NCI-H82 treated with DMSO at 0.1 percent for 48 hours (cell line): ENCODE results near the gene CDYL2.
"Not testable (repeated sequence)": the region's sequence is repeated elsewhere in the genome, so short reads cannot be mapped to it uniquely, and the experiment has no call there.

Experiments
- DNase-seq: peaks from one replicate; lab custom pipeline; 2025; ENCODE audit not compliant: unreplicated experiment; lab: John Stamatoyannopoulos, UW

CDYL2 gene

GRCh38 chr16:80751167-80751566, 53.2 kb downstream of the CDYL2 start:
- no peak for DNase-seq

DNA sequence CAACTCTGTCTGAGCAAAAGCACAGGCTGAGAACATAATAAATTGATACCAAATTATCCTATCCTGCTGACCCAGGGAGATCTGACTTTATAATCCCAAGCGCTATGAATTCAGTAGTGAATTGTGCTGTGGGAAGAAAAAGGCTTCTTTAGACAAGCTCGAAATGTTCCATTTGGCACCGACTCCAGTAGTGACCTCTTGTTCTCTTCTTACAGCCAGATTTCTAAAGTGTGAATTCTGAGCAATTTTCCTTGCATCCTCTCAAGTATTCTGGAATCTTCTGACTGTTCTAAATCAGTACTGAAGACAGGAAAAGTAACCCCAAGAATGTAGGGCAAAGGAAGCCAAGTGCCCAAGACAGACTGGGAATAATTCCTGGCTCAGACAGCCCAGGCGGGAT, 58.2 kb downstream of the CDYL2 start:
- DNase-seq: no peak

- DNase-seq: no peak
Measured at GRCh38 chr16:80744856-80745255, 59.5 kb downstream of the CDYL2 start.

- DNase-seq: no peak
Measured at GRCh38 chr16:80743772-80744171, 60.6 kb downstream of the CDYL2 start.

DNA sequence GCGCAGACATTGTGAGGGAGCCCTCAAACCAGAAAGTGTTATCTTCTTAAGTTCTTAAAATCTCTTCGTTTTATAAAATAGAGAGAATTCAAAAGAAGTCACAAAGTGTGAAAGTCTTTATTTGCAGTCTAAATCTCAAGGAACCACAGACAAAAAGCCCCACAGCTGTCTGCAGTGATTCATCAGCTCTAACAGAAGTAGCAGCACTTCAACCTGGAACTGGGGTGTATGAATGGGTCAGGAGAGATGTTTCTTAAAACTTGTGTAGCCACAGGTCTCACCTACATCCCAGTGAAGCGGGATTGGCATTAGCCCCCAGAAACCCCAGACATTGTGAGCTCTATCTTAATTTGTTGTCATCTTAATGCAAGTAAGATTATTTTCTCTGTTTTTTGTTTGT, 61.1 kb downstream of the CDYL2 start:
- no peak for DNase-seq

GRCh38 chr16:80742331-80742730, 62.1 kb downstream of the CDYL2 start:
- no peak for DNase-seq

DNA sequence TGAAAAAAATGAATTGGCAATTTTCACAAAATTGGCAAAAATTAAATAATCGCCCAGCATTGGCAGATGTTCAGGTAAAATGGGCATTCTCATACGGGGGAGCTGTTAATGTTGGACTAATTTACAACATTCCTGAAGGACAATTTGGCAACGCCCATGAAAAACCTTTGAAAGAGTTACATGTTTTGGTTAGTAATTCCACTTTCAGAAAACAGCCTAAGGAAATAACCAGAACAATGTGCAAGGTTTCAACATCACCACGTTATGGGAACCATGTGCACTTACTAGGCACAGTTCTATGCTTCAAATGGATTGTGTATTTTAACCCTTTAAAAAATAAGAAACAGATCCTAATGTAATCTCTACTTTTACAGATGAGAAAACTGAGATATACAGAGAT, 62.7 kb downstream of the CDYL2 start:
- DNase-seq: no peak

GRCh38 chr16:80739523-80739922, 64.9 kb downstream of the CDYL2 start:
- no peak for DNase-seq

DNA sequence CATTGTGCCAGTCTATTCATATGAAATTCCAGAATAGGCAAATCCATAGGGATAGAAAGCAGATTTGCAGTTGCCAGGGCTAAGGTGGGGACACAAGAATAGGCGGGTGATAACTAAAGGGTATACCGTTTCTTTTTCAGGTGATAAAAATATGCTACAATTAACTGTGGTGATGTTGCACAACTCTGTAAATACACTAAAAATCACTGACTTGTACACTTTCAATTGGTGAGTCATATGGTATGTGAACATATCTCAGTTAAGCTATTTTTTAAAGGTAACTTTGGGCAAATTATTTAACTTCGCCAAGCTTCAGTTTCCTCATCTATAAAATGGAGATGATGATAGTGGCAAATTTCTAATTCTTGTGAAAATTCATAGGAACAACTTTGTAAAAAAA, 65.9 kb downstream of the CDYL2 start:
- DNase-seq: no peak

DNA sequence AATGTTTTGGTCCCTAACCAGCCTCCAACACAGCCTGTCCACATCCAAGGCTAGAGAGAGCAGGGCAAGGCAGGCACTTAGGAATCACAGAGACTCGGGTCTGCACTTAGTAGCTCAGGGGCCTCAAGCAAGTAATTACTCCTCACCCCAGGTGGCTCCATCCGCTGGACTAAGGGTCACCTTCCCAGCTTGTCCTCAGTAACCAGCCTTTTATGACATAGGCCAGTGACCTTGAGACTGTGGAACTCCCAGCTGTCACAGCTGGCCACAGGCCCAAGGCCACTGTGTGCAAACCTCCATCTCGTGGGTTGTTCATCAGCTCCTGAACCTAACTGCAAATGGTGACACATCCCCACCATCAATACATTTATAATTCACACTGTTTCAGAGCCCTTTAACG, 68.6 kb downstream of the CDYL2 start:
- no peak for DNase-seq

GRCh38 chr16:80733407-80733806, 71.0 kb downstream of the CDYL2 start:
- DNase-seq: no peak

- no peak for DNase-seq
Measured at GRCh38 chr16:80731915-80732314, 72.5 kb downstream of the CDYL2 start.

DNA sequence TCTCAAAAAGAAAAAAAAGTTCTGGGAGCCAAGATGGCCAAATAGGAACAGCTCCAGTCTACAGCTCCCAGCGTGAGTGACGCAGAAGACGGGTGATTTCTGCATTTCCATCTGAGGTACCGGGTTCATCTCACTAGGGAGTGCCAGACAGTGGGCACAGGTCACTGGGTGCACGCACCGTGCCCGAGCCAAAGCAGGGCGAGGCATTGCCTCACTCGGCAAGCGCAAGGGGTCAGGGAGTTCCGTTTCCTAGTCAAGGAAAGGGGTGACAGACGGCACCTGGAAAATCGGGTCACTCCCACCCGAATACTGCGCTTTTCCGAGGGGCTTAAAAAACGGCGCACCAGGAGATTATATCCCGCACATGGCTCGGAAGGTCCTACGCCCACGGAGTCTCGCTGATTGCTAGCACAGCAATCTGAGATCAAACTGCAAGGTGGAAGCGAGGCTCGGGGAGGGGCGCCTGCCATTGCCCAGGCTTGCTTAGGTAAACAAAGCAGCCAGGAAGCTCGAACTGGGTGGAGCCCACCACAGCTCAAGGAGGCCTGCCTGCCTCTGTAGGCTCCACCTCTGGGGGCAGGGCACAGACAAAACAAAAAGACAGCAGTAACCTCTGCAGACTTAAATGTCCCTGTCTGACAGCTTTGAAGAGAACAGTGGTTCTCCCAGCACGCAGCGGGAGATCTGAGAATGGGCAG, 77.2 kb downstream of the CDYL2 start:
- not testable (repeated sequence) for DNase-seq

- DNase-seq: no peak
Measured at GRCh38 chr16:80725566-80726162, 78.7 kb downstream of the CDYL2 start.

DNA sequence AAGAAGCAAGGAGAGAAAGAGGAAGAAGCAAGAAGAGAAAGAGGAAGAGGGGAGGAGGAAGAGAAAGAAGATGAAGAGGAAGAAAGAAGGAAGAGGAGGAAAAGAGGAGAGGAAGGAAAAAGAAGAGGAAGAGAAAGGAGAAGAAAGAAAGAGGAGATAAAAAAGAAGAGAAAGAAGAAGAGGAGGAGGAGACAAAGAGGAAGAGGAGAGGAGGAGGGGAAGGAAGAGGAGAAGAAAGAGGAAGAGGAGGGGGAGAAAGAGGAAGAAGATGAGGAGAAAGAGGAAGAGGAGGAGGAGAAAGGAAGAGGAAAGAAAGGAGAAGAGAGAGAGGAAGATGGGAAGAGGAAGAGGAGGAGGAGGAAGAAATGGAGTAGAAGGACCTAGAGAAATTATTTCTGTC, 80.4 kb downstream of the CDYL2 start:
- no peak for DNase-seq

DNA sequence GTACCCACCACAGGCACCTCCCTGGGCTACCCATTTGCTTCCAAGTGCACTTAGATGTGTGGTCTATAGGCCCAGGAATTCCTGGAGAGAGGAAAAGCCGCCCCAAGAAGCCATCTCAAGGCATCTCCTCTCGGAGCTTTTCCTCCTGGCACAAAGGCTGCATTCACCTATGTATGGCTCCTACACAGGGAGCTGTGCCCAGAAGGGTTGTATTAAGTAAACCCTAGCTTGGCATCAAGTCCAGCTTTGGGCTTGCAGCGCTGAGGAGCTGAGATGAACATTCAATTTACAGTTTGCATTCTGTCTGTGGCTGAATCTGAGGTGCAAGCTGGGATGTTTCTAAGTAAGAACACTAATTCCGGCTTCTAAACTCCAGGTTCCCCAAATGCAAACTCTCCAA, 81.3 kb downstream of the CDYL2 start:
- no peak for DNase-seq

- no peak for DNase-seq
Measured at GRCh38 chr16:80720804-80721371, 83.5 kb downstream of the CDYL2 start.

DNA sequence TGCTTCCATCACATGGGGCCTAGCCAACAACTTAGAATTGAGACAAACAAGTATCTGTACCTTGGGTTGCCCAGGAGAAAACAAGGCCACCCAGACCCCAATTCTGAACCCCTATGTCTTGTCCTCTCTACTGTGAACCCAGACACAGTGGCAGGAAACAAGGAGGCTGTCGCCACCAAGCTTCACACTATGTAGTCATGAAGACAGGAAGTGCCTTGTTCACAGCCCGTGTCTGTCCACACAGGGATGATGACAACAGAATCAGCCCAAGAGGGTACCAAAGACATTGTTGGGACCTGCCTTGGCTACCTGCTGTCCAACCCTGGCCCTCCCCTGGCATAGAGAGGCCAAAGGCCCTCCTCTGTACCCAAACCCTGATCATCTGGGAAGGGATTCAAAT, 84.8 kb downstream of the CDYL2 start:
- no peak for DNase-seq

DNA sequence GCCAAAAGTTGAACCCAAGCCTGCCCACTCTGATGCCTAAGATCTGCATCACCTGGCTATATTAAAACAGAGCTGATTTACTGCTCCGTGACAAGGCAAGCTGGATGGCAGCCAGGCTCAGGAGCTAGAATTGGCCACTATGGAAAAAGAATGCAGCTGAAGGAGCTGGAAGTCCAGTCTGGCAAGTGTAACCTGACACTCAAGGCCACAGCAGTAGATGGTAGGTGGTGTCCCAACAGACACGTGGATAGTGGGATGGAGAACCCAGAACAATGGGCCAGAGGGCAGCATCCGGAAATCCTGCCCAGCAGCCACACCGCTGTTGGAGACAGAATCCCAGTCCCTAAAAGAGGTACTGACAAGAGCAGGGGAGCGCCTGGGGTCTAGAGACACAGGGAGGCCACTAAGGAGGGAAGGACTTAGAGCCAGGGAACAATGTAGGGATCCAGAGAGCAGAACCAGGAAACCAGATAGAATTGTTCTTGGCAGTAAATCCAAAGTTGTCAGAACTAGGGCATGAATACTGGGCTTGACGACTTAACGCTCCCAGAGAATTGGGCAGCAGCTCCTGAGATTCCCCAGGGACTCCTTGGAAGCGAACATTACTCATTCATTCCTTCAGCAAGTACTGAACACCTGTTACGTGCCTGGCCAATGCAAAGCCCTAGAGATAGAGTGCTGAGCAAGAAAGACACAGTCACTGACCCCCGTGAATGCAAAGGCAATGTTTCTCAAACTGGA, 85.7 kb downstream of the CDYL2 start:
- no peak for DNase-seq

DNA sequence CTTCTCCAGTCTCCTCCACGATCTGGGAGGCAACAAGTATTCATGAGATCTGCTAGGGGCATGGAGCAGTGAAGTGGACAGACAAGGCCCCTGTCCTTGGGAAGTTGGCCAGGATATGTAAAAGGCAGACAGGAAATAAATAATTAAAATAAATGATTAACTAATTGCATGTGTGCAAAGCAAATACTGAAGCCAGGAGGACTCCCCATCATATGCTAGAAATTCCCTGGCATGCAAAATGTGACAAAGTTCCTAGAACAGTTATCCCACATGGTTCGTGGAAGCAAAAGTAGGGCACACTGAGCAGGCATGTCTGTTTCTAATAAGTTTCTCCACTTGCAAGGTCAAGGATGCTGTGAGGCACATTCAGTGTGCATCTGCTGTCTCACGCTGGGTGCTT, 86.8 kb downstream of the CDYL2 start:
- DNase-seq: no peak

GRCh38 chr16:80716564-80717139, 87.7 kb downstream of the CDYL2 start:
- DNase-seq: no peak

DNA sequence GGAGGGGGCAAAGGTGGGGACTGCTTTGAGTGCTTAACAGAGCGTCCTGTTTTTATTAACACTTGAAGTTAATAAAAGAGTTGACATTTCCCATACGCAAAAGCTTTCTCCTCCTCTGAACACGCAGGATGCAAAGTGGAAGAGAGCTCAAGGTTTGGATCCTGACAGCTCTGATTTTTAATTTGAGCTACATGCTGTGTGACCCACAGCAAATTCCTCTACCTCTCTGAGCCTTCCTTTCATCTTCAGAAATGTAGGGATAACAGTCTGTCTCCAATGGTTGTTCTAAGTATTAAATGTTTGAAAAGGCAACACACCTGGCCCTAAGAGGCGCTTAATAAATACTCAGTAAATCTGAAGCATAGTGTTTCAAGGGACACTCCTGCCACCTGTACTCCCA, 93.0 kb downstream of the CDYL2 start:
- DNase-seq: no peak
